ENCODE data around the gene FOXP1.

Gene FOXP1

DNA sequence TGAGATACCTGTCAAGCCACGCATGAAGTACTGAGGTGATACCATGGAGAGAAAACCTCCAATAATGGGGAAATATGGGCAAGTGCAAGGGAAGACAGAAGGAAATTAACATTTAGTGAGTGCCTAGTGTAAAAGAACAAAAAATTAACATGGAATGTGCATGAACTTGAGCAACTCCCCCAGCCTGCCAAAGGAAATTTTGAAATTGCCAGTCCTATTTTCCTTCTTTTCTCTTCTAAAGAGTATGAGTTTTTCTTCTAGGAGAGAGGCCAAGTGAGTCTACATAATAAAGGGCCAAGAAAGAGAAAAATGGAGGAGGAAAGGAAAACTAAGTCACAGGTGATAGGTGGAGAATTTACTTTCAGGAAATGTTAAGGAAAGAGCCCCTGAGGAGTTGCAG is 668.7 kb downstream of the FOXP1 start:
- no peak for DNase-seq (ENCODE audit: low read depth in 3 of 3)

DNA sequence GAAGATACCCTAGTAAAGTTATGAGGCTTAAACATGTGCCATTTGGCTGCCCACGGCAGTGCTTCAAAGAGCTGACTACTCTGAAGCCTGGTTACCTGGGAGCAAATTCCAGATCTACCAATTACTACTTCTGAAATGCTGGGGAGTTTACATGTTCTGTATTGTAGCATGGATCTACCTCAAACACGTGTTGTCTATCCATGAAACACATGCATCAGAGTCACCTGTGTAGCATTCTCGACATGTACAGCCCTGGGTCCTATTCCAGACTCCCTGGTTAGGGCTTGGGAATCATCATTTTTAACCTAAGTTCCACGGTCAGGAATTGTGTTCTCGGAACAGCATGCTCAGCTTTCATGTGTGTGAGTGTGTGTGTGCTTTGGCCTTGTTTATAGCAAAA is 671.8 kb downstream of the FOXP1 start:
- DNase-seq (ENCODE audit: low read depth in 3 of 3), result no peak

DNA sequence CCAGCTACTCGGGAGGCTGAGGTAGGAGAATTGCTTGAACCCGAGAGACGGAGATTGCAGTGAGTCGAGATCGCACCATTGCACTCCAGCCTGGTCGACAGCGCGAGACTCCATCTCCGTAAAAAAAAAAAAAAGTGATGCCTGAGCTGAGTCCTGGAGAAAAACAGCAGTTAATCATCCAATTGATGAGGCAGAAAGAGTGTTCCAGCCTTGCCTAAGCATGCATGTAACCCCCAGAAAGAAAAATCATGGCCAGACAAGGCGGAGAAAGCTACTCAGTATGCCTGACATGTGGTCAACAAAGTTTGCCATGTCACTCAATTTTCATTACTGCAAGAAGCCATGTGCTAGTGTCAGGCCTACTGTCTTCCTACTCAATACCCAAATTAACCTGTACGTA is 678.0 kb downstream of the FOXP1 start:
- DNase-seq (ENCODE audit: low read depth in 3 of 3), result no peak

Data from stimulated activated CD4-positive, alpha-beta T cell treated with anti-CD3 and anti-CD28 coated beads, TNF-alpha, amount 100 ng/mL, for 48 hours (primary cell).